GM18909 (cell line): ENCODE data around the gene APH1B.

Source experiments
- ATAC-seq: cut with Tn5 transposase; IDR thresholded peaks from one replicate; pipeline ENCODE4 v1.9.1; 2021; ENCODE audit warnings: mild to moderate bottlenecking; ENCODE audit not compliant: unreplicated experiment, poor library complexity

The APH1B gene

DNA sequence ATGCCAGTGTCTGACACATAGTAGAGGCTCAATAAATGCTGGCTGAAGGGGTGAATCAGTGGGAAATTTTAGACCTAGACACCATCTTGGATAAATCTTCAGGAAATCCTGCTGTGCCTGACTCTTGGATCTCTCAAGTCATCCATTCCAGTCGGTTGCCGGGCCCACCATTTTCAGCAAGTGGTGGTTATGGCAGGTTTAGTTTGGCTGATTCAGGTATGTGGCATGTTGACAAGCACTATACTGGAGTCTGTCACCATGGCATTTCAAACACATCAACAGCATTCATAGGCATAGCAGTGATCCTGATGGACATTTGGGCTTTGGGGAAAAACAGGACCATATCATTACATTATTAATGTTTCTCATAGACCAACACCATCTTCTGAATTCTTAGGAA is 25.7 kb upstream of the APH1B start:
- no peak for ATAC-seq

GRCh38 chr15:63252292-63252691 is 25.1 kb upstream of the APH1B start:
- ATAC-seq = no peak

DNA sequence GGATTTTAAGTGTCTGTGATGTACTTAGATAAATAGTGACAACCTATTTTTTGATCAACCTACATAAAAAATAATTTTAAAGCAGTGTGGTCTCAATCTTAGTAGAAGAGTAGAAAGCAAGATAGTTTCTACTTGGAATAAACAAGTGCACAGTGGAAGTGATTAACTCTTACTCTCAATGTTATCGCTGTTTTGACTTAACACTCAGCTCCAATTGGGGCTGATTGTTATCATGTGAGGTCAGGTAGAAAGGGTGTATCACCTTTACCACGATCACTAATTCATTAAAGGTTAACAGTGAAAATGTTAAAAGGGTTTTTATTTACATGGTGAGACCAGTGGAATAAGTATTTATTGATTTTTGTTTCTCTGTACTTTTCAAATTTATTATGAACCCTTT is 22.4 kb upstream of the APH1B start:
- no peak for ATAC-seq

- ATAC-seq = no peak
These were observed 21.9 kb upstream of the APH1B start for GRCh38 chr15:63255489-63255990.

DNA sequence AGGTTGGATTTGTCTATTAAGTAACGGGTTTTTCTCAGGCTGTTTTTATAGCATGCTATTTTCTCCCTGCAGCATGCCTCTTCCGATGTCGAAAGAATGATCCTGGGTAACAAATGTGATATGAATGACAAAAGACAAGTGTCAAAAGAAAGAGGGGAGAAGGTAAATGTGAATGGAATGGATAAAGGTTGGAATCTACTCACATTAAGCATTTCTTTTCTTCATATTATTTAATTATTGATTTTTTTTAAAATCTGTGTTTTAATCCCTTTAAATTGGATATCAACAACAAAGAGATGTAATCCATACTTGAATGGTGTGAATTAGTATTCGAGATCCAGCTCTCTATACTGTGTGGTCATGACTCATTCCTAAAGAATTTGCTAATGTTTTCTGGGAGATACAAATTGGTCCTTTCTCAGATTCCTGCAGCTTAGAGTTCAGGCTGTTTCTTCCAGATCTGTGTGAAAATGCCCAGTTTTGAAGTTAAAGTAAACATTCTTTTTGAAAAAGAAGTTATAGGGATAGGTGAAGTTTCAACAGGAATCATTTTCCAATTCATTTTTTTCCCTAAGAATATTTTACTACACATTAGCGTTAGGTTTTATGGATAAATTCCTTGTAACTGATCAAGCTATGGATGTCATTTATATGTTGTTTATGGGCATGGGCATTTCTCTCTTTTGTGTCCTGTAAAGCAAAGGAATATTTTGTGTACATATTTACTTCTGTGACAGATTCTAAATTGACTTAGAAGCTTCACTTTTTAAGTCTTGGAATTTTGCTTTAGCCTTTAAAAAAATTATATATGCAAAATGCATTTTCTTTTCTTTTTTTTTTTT is 20.8 kb upstream of the APH1B start:
- no peak for ATAC-seq

GRCh38 chr15:63258658-63259057 is 18.7 kb upstream of the APH1B start:
- ATAC-seq = no peak

DNA sequence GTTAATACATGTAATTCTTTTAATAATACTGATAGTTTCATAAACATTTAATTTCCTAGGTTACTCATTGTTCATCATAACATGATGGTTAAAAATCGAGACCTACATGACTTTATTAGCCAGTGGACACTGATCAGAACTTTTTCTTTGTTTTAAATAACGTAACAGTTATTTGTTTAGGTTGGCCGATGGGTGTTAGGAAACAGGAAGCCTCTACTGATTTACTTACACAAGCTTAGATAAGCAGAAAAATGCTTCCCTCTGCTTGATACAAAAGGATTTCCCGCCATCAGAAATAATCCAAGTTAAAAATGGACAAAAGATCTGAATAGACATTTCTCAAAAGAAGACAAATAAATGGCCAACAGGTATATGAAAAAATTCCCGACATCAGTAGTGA is 16.6 kb upstream of the APH1B start:
- ATAC-seq = no peak

GRCh38 chr15:63261311-63261710 is 16.1 kb upstream of the APH1B start:
- no peak for ATAC-seq

- ATAC-seq = no peak
These were observed 13.9 kb upstream of the APH1B start for GRCh38 chr15:63263519-63263918.

DNA sequence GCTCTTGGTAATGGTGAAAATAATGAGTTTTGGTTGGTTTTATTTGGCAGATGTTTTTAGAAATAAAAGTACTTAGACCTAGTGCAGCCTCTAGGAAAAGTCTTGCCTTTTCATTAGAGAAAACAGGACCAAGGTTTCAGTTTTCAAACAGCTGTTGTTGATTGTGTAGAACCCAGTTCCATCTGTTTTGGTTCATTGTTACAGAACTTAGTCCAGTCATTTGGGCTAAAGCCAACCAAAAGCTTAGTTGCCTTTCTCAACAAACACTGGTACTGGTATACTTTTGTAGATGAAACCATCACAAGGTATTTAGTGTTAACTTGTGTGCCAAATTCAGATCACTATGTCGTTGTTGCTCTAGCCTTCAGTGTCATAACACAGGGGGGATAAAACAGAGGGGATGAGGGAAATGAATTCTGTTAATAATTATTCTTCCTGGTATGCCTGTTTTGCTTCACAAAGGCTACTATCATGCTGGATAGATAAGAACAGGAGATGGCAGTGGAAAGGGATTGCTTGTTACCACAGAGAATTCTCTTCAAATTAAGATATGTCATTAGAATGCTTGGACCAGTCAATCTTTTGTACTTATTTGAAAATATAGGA is 12.6 kb upstream of the APH1B start:
- no peak for ATAC-seq

DNA sequence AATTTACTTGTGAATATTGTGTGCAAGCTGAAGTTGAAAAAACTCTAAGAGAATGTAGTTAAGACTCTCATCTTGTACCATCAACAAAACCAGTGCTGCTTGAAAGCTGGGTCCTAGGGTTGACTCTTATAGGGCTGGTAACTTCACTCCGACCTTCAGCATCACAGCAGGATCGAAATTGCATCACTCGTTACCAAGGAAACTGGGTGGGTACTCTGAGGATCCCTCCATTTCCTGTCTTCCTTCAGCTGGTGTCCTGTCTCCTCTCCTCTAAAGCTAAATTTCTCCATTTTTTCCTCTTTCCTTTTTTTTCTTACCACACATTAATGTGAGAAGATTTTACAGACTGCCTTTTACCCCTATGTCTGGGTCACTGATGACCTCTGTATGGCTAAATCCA is 3.0 kb upstream of the APH1B start:
- no peak for ATAC-seq

- ATAC-seq = no peak
These were observed 915 bp upstream of the APH1B start for GRCh38 chr15:63276342-63277037.

- no peak for ATAC-seq
These were observed 570 bp downstream of the APH1B start for GRCh38 chr15:63277893-63278456.

DNA sequence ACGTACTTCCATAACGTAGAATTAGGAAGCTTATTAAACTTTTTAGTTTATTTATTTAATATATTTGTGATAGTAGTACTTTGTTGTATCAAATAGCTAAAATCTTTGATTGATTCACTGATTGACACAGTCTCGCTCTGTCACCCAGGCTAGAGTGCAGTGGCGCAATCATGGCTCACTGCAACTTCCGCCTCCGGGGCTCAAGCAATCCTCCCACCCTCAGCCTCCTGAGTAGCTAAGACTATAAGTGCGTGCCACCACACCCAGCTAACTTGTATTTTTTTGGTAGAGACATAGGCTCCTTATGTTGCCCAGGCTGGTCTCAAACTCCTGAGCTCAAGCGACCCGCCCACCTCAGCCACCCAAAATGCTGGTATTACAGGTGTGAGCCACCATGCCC is 5.7 kb downstream of the APH1B start:
- ATAC-seq = no peak

GRCh38 chr15:63284335-63284734 is 6.9 kb downstream of the APH1B start:
- no peak for ATAC-seq

DNA sequence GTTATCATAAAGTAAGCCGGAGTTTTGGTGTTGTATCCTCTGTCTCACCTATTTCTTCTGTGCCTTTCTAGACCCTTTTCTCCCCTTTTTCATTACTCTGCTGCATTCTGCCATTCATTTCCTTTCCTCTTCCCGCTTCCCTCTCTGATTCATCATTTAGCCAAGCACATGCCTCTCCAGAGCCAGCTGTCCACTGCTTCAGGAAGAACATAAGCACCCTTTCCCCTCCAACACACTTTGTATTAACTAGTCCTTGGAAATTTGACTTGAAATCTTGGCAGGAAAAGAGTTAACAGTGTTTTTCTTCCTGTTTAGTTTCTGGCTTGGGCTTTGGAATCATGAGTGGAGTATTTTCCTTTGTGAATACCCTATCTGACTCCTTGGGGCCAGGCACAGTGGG is 9.7 kb downstream of the APH1B start:
- no peak for ATAC-seq

- ATAC-seq = no peak
These were observed 10.9 kb downstream of the APH1B start for GRCh38 chr15:63288342-63288741.

GRCh38 chr15:63288778-63289378 is 11.5 kb downstream of the APH1B start:
- ATAC-seq = no peak

GRCh38 chr15:63291507-63291906 is 14.1 kb downstream of the APH1B start:
- ATAC-seq = no peak

DNA sequence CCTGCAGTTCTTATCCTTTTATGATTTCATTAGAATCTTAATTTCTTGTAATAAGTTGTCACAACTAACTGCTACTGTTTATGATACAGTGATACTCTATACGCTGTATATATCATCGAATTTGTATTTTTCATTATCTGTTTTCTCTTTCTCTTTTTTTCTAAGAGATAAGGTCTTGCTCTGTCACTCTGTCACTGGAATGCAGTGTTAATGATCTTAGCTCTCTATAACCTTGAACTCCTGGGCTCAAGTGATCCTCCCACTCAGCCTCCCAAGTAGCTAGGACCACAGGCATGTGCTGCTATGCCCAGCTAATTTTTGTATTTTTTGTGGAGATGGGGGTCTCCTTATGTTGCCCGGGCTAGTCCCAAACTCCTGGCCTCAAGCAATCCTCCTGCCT is 14.8 kb downstream of the APH1B start:
- no peak for ATAC-seq

DNA sequence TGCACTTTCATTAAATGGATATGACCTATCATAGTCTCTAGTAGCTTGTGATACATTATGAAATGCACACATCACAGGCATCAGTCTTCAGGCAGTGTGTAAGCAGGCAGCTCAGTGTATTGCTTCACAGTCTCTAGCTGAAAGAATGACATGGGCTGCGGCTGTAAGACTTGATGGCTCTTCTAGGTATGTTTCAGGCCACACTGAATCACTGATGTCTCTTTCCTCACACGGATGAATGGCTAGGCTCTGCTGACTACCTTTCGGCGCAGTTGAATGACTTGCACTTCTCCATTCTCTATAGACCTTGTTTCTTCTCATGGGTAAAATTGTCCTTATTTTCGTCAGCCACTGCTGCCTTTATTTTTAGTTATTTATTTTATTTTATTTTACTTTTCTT is 15.4 kb downstream of the APH1B start:
- no peak for ATAC-seq
